Smooth muscle cell (in vitro differentiated cells): ENCODE measurements around the gene CEP43. TPM values are rescaled to one million over a fixed set of nuclear protein-coding genes. Genes with fewer than 3 reads are reported as not detected.

ENCODE experiments used
- DNase-seq: peaks from one replicate; lab custom pipeline; 2025; ENCODE audit not compliant: unreplicated experiment; lab: John Stamatoyannopoulos, UW
- H2AFZ ChIP-seq: fragments of 200-600 bp; sonication (generic); 2 replicates; pipeline ENCODE4 v1.6.0; 2016; ENCODE audit warnings: antibody characterized with exemption, low read depth, mild to moderate bottlenecking
- H3F3A ChIP-seq: fragments of 200-600 bp; sonication (generic); 2 replicates; pipeline ENCODE4 v1.6.0; 2017; ENCODE audit warnings: antibody characterized with exemption, low read depth
- H3K27ac ChIP-seq: fragments of 200-600 bp; sonication (generic); 2 replicates; pipeline ENCODE4 v1.5.1; 2016; ENCODE audit warnings: low read depth, mild to moderate bottlenecking
- H3K27me3 ChIP-seq: fragments of 200-600 bp; sonication (generic); 2 replicates; pipeline ENCODE4 v1.6.1; 2016; ENCODE audit warnings: low read depth, mild to moderate bottlenecking
- H3K36me3 ChIP-seq: fragments of 200-600 bp; sonication (generic); 2 replicates; pipeline ENCODE4 v1.5.1; 2016; ENCODE audit warnings: low read depth
- H3K4me1 ChIP-seq: fragments of 200-600 bp; sonication (generic); 2 replicates; pipeline ENCODE4 v1.5.1; 2016; ENCODE audit warnings: low read depth
- H3K4me2 ChIP-seq: fragments of 200-600 bp; sonication (generic); 2 replicates; pipeline ENCODE4 v1.6.0; 2016; ENCODE audit warnings: mild to moderate bottlenecking
- H3K4me3 ChIP-seq: fragments of 200-600 bp; sonication (generic); 2 replicates; pipeline ENCODE4 v1.5.1; 2016; ENCODE audit warnings: mild to moderate bottlenecking
- H3K79me2 ChIP-seq: fragments of 200-600 bp; sonication (generic); 2 replicates; pipeline ENCODE4 v1.6.0; 2016; ENCODE audit warnings: low read depth, mild to moderate bottlenecking
- H3K9ac ChIP-seq: fragments of 200-600 bp; sonication (generic); 2 replicates; pipeline ENCODE4 v1.6.0; 2016; ENCODE audit warnings: low read depth
- H3K9me3 ChIP-seq: fragments of 200-600 bp; sonication (generic); replicated peaks from 2 replicates; pipeline ENCODE4 v1.5.1; 2016; ENCODE audit warnings: low read depth
- H4K20me1 ChIP-seq: fragments of 200-600 bp; sonication (generic); 2 replicates; pipeline ENCODE4 v1.6.0; 2016; ENCODE audit warnings: low read depth
- CTCF ChIP-seq: fragments of 200-600 bp; sonication (generic); IDR thresholded peaks from 2 replicates; pipeline ENCODE4 v1.5.1; 2017; ENCODE audit warnings: borderline replicate concordance, mild to moderate bottlenecking, antibody characterized with exemption; ENCODE audit not compliant: insufficient read depth, poor library complexity, severe bottlenecking
- WGBS: methylation state at CpG from one replicate; pipeline ENCODE4 v1.1.7; 2016; ENCODE audit warnings: low lambda C conversion rate; 5-methylcytosine and 5-hydroxymethylcytosine counted together
- polyA plus RNA-seq: library from polyadenylated mRNA; unstranded; fragments of >200 nt; fragmentation: Nextera tagmentation; extraction: Ambion mirVana; gene quantifications from 2 replicates; pipeline ENCODE4 v1.2.1, GENCODE V29; 2016
- total RNA-seq: library from RNA; depleted of rRNA; stranded (reverse); fragments of >200 nt; gene quantifications from 2 replicates; pipeline ENCODE4 v1.2.3, GENCODE V29; 2014

CEP43 gene
- total RNA-seq (16.0 and 26.0 TPM in 2 replicates), polyA plus RNA-seq (9.7 and 13.2 TPM in 2 replicates)

GRCh38 chr6:166999145-166999883, at the start of gene CEP43:
Gene CEP43 (plus strand): TSS chr6:166999397. CDS start chr6:166999413, 16 bp downstream.
- Histone ChIP-seq H3K9me3 (no peaks in the 10 kb centered on the region), H3K79me2 (peaks cover 27% of the 10 kb centered on the region), H4K20me1 (peaks cover 3% of the 10 kb centered on the region), H3F3A (no peaks in the 10 kb centered on the region), H3K27ac (peak within 1 kb of the TSS; percentile 76), H3K27me3 (no peaks in the 10 kb centered on the region), H3K9ac (peak within 1 kb of the TSS; percentile 84), H2AFZ (peak within 1 kb of the TSS; percentile 96), H3K4me2 (peak within 1 kb of the TSS; percentile 99), H3K36me3 (peaks cover 7% of the 10 kb centered on the region), H3K4me3 (peak within 1 kb of the TSS; percentile 86), H3K4me1 (peaks cover 11% of the 10 kb centered on the region)
- DNase-seq, result peak; percentile 91
- no peak for TF ChIP-seq CTCF
- under 1% methylated on average over 63 of the region's 93 CpGs for WGBS

- H4K20me1 ChIP-seq, result no peaks in the 10 kb centered on the region
- no peaks in the 10 kb centered on the region for H3F3A ChIP-seq
- TF ChIP-seq CTCF, result no peak
- H3K9me3 ChIP-seq, result no peaks in the 10 kb centered on the region
- H3K9ac ChIP-seq, result no peak overlapping the region
- H3K4me1 ChIP-seq, result no peaks in the 10 kb centered on the region
- no peaks in the 10 kb centered on the region for H3K36me3 ChIP-seq
- H3K27me3 ChIP-seq, result no peaks in the 10 kb centered on the region
- H3K79me2 ChIP-seq, result no peaks in the 10 kb centered on the region
- DNase-seq, result no peak
- H3K27ac ChIP-seq, result no peak overlapping the region
- H3K4me3 ChIP-seq, result no peak overlapping the region
- WGBS, result 69% methylated on average over 9 of the region's 9 CpGs
- no peak overlapping the region for H2AFZ ChIP-seq
- no peak overlapping the region for H3K4me2 ChIP-seq
Measured at GRCh38 chr6:166949528-166950442, 49.4 kb upstream of the CEP43 start.

GRCh38 chr6:166950443-166950821, 48.8 kb upstream of the CEP43 start:
- Histone ChIP-seq H3K79me2 (no peaks in the 10 kb centered on the region), H3K4me2 (no peak overlapping the region), H3K27ac (no peak overlapping the region), H3K27me3 (no peaks in the 10 kb centered on the region), H2AFZ (no peak overlapping the region), H3F3A (no peaks in the 10 kb centered on the region), H3K9me3 (no peaks in the 10 kb centered on the region), H3K9ac (no peak overlapping the region), H4K20me1 (no peaks in the 10 kb centered on the region), H3K36me3 (no peaks in the 10 kb centered on the region), H3K4me3 (no peak overlapping the region), H3K4me1 (peaks cover under 1% of the 10 kb centered on the region)
- WGBS, result 95% methylated on average over 10 of the region's 10 CpGs
- TF ChIP-seq CTCF, result no peak
- DNase-seq, result no peak
